Hepatocyte (in vitro differentiated cells): ENCODE results near the gene TIE1. TPM values are rescaled to one million over a fixed set of nuclear protein-coding genes. Genes with fewer than 3 reads are reported as not detected.
A peak's percentile ranks its signal among the peaks of the same experiment; 100 is the strongest.

Experiments used
- DNase-seq: peaks from one replicate; pipeline ENCODE4 v3.0.0-alpha.2; 2016; ENCODE audit warnings: low spot score
- H2AFZ ChIP-seq: fragments of 200-600 bp; sonication (generic); 2 replicates; pipeline ENCODE4 v1.6.0; 2016; ENCODE audit warnings: antibody characterized with exemption, mild to moderate bottlenecking
- H3K27ac ChIP-seq: fragments of 200-600 bp; sonication (generic); 2 replicates; pipeline ENCODE4 v1.5.1; 2016; ENCODE audit warnings: mild to moderate bottlenecking
- H3K27me3 ChIP-seq: fragments of 200-600 bp; sonication (generic); 2 replicates; pipeline ENCODE4 v1.6.1; 2016
- H3K36me3 ChIP-seq: fragments of 200-600 bp; sonication (generic); replicated peaks from 2 replicates; pipeline ENCODE4 v1.5.1; 2016; ENCODE audit warnings: low read depth; ENCODE audit not compliant: insufficient read depth
- H3K4me1 ChIP-seq: fragments of 200-600 bp; sonication (generic); 2 replicates; pipeline ENCODE4 v1.5.1; 2016; ENCODE audit warnings: mild to moderate bottlenecking, moderate library complexity; ENCODE audit not compliant: insufficient read depth
- H3K4me2 ChIP-seq: fragments of 200-600 bp; sonication (generic); 2 replicates; pipeline ENCODE4 v1.6.0; 2016
- H3K4me3 ChIP-seq: fragments of 200-600 bp; sonication (generic); 2 replicates; pipeline ENCODE4 v1.5.1; 2016; ENCODE audit warnings: mild to moderate bottlenecking
- H3K79me2 ChIP-seq: fragments of 200-600 bp; sonication (generic); 2 replicates; pipeline ENCODE4 v1.6.0; 2017; ENCODE audit warnings: mild to moderate bottlenecking
- H3K9me2 ChIP-seq: fragments of 200-600 bp; sonication (generic); replicated peaks from 2 replicates; pipeline ENCODE4 v1.6.0; 2017; ENCODE audit warnings: mild to moderate bottlenecking; ENCODE audit not compliant: insufficient read depth
- H3K9me3 ChIP-seq: fragments of 200-600 bp; sonication (generic); 2 replicates; pipeline ENCODE4 v1.5.1; 2016; ENCODE audit warnings: low read depth, mild to moderate bottlenecking
- H4K20me1 ChIP-seq: fragments of 200-600 bp; sonication (generic); 2 replicates; pipeline ENCODE4 v1.6.0; 2016; ENCODE audit warnings: mild to moderate bottlenecking; ENCODE audit not compliant: insufficient read depth, poor library complexity, severe bottlenecking
- CTCF ChIP-seq: fragments of 200-600 bp; sonication (generic); IDR thresholded peaks from 2 replicates; pipeline ENCODE4 v1.5.1; 2016; ENCODE audit warnings: antibody characterized with exemption, mild to moderate bottlenecking; ENCODE audit not compliant: poor library complexity
- EZH2 ChIP-seq: fragments of 200-600 bp; sonication (generic); IDR thresholded peaks from 2 replicates; pipeline ENCODE4 v1.6.1; 2016; ENCODE audit warnings: antibody characterized with exemption, mild to moderate bottlenecking, borderline replicate concordance
- EZH2phosphoT487 ChIP-seq: fragments of 200-600 bp; sonication (generic); IDR thresholded peaks from one replicate; pipeline ENCODE4 v1.6.1; 2018; ENCODE audit warnings: antibody characterized with exemption, mild to moderate bottlenecking, low read depth, moderate library complexity; ENCODE audit not compliant: unreplicated experiment, severe bottlenecking
- whole genome bisulfite sequencing: methylation state at CpG from one replicate; pipeline ENCODE4 v1.1.6; 2016; ENCODE audit warnings: low lambda C conversion rate; ENCODE audit errors: missing lambda C conversion rate; 5-methylcytosine and 5-hydroxymethylcytosine counted together
- polyA plus RNA-seq: library from polyadenylated mRNA; unstranded; fragments of >200 nt; fragmentation: Nextera tagmentation; extraction: Ambion mirVana; gene quantifications from 2 replicates; pipeline ENCODE4 v1.2.1, GENCODE V29; 2016
- total RNA-seq: library from RNA; depleted of rRNA; stranded (reverse); fragments of >200 nt; gene quantifications from 2 replicates; pipeline ENCODE4 v1.2.3, GENCODE V29; 2014

TIE1 gene
- total and polyA plus RNA-seq, 2 experiments from 2014 or later, result 0.33 to 1.2 TPM

GRCh38 chr1:43344267-43344850 is 43.6 kb downstream of the TIE1 start:
- no peaks in the 10 kb centered on the region for H3K9me2 ChIP-seq
- H3K79me2 ChIP-seq, result no peaks in the 10 kb centered on the region
- no peaks in the 10 kb centered on the region for H4K20me1 ChIP-seq
- no peak for TF ChIP-seq CTCF
- TF ChIP-seq EZH2, result no peak
- peaks cover 7% of the 10 kb centered on the region for H3K4me1 ChIP-seq
- no peak for DNase-seq
- no peak overlapping the region for H3K4me2 ChIP-seq
- no peaks in the 10 kb centered on the region for H3K27me3 ChIP-seq
- H3K27ac ChIP-seq, result peak overlapping the region; percentile 75
- WGBS, result 74% methylated on average over 4 of the region's 4 CpGs
- H3K9me3 ChIP-seq, result no peaks in the 10 kb centered on the region
- H3K36me3 ChIP-seq, result no peaks in the 10 kb centered on the region
- H2AFZ ChIP-seq, result no peak overlapping the region
- no peak overlapping the region for H3K4me3 ChIP-seq

- H3K9me2 ChIP-seq, result no peaks in the 10 kb centered on the region
- H3K36me3 ChIP-seq, result no peaks in the 10 kb centered on the region
- H4K20me1 ChIP-seq, result no peaks in the 10 kb centered on the region
- H3K79me2 ChIP-seq, result no peaks in the 10 kb centered on the region
- no peaks in the 10 kb centered on the region for H3K9me3 ChIP-seq
- 47% methylated on average over 3 of the region's 3 CpGs for WGBS
- peak; percentile 53 for DNase-seq
- H3K4me1 ChIP-seq, result peaks cover 14% of the 10 kb centered on the region
- H2AFZ ChIP-seq, result no peak overlapping the region
- no peak overlapping the region for H3K4me3 ChIP-seq
- no peak overlapping the region for H3K4me2 ChIP-seq
- H3K27ac ChIP-seq, result peak overlapping the region; percentile 75
- no peaks in the 10 kb centered on the region for H3K27me3 ChIP-seq
- TF ChIP-seq EZH2 (no peak), EZH2phosphoT487 (no peak), CTCF (no peak)
Observed at GRCh38 chr1:43345120-43345519, 44.3 kb downstream of the TIE1 start.

GRCh38 chr1:43346636-43347035 is 45.9 kb downstream of the TIE1 start:
- H2AFZ ChIP-seq, result no peak overlapping the region
- DNase-seq, result no peak
- H3K27me3 ChIP-seq, result no peaks in the 10 kb centered on the region
- H3K9me2 ChIP-seq, result no peaks in the 10 kb centered on the region
- no peaks in the 10 kb centered on the region for H3K9me3 ChIP-seq
- TF ChIP-seq EZH2 (no peak), CTCF (no peak), EZH2phosphoT487 (no peak)
- no peak overlapping the region for H3K4me3 ChIP-seq
- H3K36me3 ChIP-seq, result no peaks in the 10 kb centered on the region
- peaks cover 17% of the 10 kb centered on the region for H3K4me1 ChIP-seq
- H4K20me1 ChIP-seq, result no peaks in the 10 kb centered on the region
- WGBS, result 98% methylated on average over 5 of the region's 5 CpGs
- H3K27ac ChIP-seq, result no peak overlapping the region
- H3K79me2 ChIP-seq, result no peaks in the 10 kb centered on the region
- H3K4me2 ChIP-seq, result no peak overlapping the region
